Kidney (tissue), 14 donors: ENCODE results near the gene ROR1. TPM values are rescaled to one million over a fixed set of nuclear protein-coding genes. Genes with fewer than 3 reads are reported as not detected.

Experiments
- DNase-seq, 5 donors: peaks; one replicate each; pipeline ENCODE4 v3.0.0-alpha.2; 2013 to 2020
- FAIRE-seq: peaks from 2 replicates; lab custom pipeline; 2012; peaks lifted over from hg19 to GRCh38; lab: Jason Lieb, UNC
- H3K27ac ChIP-seq, 2 donors: one replicate each; pipeline ENCODE4 v1.7.0; 2013; ENCODE audit warnings: low read depth in 2 of 2, low read length in 2 of 2, inconsistent platforms in 1 of 2
- H3K27me3 ChIP-seq: one replicate; pipeline ENCODE4 v1.7.1; 2013; ENCODE audit warnings: low read length, inconsistent platforms; ENCODE audit not compliant: control insufficient read depth, insufficient read depth
- H3K36me3 ChIP-seq, 3 donors: one replicate each; pipeline versions ENCODE4 v1.7.0 to v1.7.1; 2013; ENCODE audit warnings: low read length in 3 of 3, control low read depth in 1 of 3, inconsistent platforms in 1 of 3; ENCODE audit not compliant: insufficient read depth in 3 of 3, control insufficient read depth in 2 of 3
- H3K4me1 ChIP-seq, 3 donors: one replicate each; pipeline versions ENCODE4 v1.7.0 to v1.7.1; 2013; ENCODE audit warnings: low read length in 3 of 3, inconsistent platforms in 1 of 3, low read depth in 1 of 3; ENCODE audit not compliant: control insufficient read depth in 2 of 3, insufficient read depth in 2 of 3
- H3K4me3 ChIP-seq, 3 donors: one replicate each; pipeline versions ENCODE4 v1.7.0 to v1.8.1; 2013; ENCODE audit warnings: low read length in 3 of 3, control low read depth in 1 of 3, inconsistent platforms in 1 of 3
- H3K9ac ChIP-seq, 3 donors: one replicate each; pipeline versions ENCODE4 v1.7.0 to v1.7.1; 2013; ENCODE audit warnings: low read length in 3 of 3, control low read depth in 1 of 3, inconsistent platforms in 1 of 3
- H3K9me3 ChIP-seq, 3 donors: one replicate each; pipeline versions ENCODE4 v1.7.0 to v1.7.1; 2013; ENCODE audit warnings: low read length in 3 of 3, control low read depth in 1 of 3, inconsistent platforms in 1 of 3; ENCODE audit not compliant: control insufficient read depth in 2 of 3, insufficient read depth in 1 of 3
- CTCF ChIP-seq: IDR thresholded peaks from 3 replicates; pipeline ENCODE4 v1.5.1; 2012; ENCODE audit warnings: mild to moderate bottlenecking, moderate library complexity, borderline replicate concordance; ENCODE audit not compliant: insufficient read depth; ENCODE audit errors: extremely low read depth
- intact Hi-C: fragments of 100-400 bp; cut with DNase I; formaldehyde crosslinking; loops from one replicate; pipeline ENCODE4 v1.11.1; 2022
- polyA plus RNA-seq: library from polyadenylated mRNA; stranded (reverse); fragments of 350-450 nt; fragmentation: Illumina TruSeq; extraction: RNeasy Lipid Tissue Mini Kit (QIAGEN cat#74804); gene quantifications from one replicate; pipeline ENCODE4 v1.2.3, GENCODE V29; 2014; ENCODE audit warnings: low read depth, low replicate concordance; ENCODE audit not compliant: insufficient read depth
- total RNA-seq: library from RNA; stranded (reverse); fragmentation: NEBNext Ultra II Directional; extraction: Animal tissue kit (Norgen Biotek cat#: 25700); gene quantifications from one replicate; pipeline ENCODE4 v1.2.1, GENCODE V29; 2021
- donor health status: control.
- donor health status: control.
- donor health status: control.
- donor health status: control.
- donor health status: control.
- donor health status: DM: yes; HTN: yes; CAD: no.
- donor health status: Normal renal cell carcinoma (clear cell type).

The ROR1 gene
- total and polyA plus RNA-seq, 2 donors from 2014 or later = 0.77 to 8.0 TPM

GRCh38 chr1:63793741-63794240 lies 20.0 kb downstream of the ROR1 start:
- TF ChIP-seq CTCF = no peak
- no peak overlapping the region for H3K27ac ChIP-seq
- H3K36me3 ChIP-seq = no peaks in the 10 kb centered on the region
- intact Hi-C loops = no loop called here
- H3K4me1 ChIP-seq = no peaks in the 10 kb centered on the region
- no peak overlapping the region for H3K9ac ChIP-seq
- no peaks in the 10 kb centered on the region for H3K27me3 ChIP-seq
- FAIRE-seq (no peak), DNase-seq (no peak)
- no peak overlapping the region for H3K4me3 ChIP-seq
- H3K9me3 ChIP-seq = no peaks in the 10 kb centered on the region

GRCh38 chr1:63794354-63794753 lies 20.5 kb downstream of the ROR1 start:
- no peak for DNase-seq
- Histone ChIP-seq H3K27ac (no peak overlapping the region), H3K27me3 (no peaks in the 10 kb centered on the region), H3K4me1 (no peaks in the 10 kb centered on the region), H3K9me3 (no peaks in the 10 kb centered on the region), H3K36me3 (no peaks in the 10 kb centered on the region), H3K4me3 (no peak overlapping the region), H3K9ac (no peak overlapping the region)
- no peak for FAIRE-seq
- TF ChIP-seq CTCF = no peak
- intact Hi-C loops = no loop called here

GRCh38 chr1:63794939-63795378 lies 21.1 kb downstream of the ROR1 start:
- no peak overlapping the region for H3K4me3 ChIP-seq
- H3K4me1 ChIP-seq = no peaks in the 10 kb centered on the region
- DNase-seq (no peak), FAIRE-seq (no peak)
- H3K27ac ChIP-seq = no peak overlapping the region
- H3K9ac ChIP-seq = no peak overlapping the region
- TF ChIP-seq CTCF = no peak
- intact Hi-C loops = no loop called here
- no peaks in the 10 kb centered on the region for H3K36me3 ChIP-seq
- H3K9me3 ChIP-seq = no peaks in the 10 kb centered on the region
- H3K27me3 ChIP-seq = no peaks in the 10 kb centered on the region

GRCh38 chr1:63795455-63795854 lies 21.6 kb downstream of the ROR1 start:
- DNase-seq = no peak
- Histone ChIP-seq H3K9ac (no peak overlapping the region), H3K4me3 (no peak overlapping the region), H3K4me1 (peaks cover 0 to 3% (median 0%) of the 10 kb centered on the region in 3 donors), H3K27ac (no peak overlapping the region), H3K9me3 (no peaks in the 10 kb centered on the region), H3K36me3 (no peaks in the 10 kb centered on the region), H3K27me3 (no peaks in the 10 kb centered on the region)
- intact Hi-C loops = no loop called here
- no peak for FAIRE-seq
- no peak for TF ChIP-seq CTCF
